Measurements from ENCODE around the gene KIF5A.

KIF5A gene

DNA sequence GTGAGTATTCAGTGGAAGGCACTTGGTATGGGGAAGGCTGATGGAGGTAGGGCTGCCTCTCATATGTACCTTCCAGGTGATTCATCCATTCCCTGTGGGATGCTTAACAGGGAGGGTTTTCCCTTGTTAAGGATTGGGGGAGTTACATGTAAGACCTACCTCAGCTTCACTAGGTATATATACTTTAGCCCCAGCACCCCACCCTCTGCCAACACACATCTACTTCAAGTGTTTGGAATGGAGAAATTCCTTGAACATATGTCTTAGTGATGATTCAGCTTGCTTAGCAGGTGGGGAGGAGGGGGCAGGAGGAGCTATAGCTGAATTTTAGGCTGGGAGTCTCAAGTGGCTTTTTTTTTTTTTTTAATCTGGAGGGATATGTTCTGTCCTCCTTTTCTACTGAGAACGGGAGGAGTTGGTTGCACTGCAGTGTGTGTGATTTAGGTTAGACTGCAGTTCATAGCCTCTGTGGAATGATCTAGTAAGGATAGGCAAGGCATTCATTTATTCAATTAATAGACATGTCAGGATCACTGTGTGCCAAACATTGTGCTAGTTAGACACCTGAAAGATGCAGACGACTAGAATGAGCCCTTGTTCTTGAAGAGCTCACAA is 42.8 kb downstream of the KIF5A start:
- no peak overlapping the region for H3K27ac ChIP-seq

GRCh38 chr12:57593187-57593586 is 43.3 kb downstream of the KIF5A start:
- TF ChIP-seq ZFX (IDR thresholded peaks at IDR 0.05), result no peak
- TF ChIP-seq, protein P1, sequence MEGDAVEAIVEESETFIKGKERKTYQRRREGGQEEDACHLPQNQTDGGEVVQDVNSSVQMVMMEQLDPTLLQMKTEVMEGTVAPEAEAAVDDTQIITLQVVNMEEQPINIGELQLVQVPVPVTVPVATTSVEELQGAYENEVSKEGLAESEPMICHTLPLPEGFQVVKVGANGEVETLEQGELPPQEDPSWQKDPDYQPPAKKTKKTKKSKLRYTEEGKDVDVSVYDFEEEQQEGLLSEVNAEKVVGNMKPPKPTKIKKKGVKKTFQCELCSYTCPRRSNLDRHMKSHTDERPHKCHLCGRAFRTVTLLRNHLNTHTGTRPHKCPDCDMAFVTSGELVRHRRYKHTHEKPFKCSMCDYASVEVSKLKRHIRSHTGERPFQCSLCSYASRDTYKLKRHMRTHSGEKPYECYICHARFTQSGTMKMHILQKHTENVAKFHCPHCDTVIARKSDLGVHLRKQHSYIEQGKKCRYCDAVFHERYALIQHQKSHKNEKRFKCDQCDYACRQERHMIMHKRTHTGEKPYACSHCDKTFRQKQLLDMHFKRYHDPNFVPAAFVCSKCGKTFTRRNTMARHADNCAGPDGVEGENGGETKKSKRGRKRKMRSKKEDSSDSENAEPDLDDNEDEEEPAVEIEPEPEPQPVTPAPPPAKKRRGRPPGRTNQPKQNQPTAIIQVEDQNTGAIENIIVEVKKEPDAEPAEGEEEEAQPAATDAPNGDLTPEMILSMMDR (conservative IDR thresholded peaks at IDR 0.05), result no peak
- no peak overlapping the region for H3K27ac ChIP-seq

More for the DNA sequence above, 42.8 kb downstream of the KIF5A start:
- no peak for TF ChIP-seq ZFX (IDR thresholded peaks at IDR 0.05)
- TF ChIP-seq, protein P1 (conservative IDR thresholded peaks at IDR 0.05), result no peak

- no peak for TF ChIP-seq ZFX (IDR thresholded peaks at IDR 0.05)
- H3K27ac ChIP-seq, result no peak overlapping the region
These were observed 50.6 kb downstream of the KIF5A start for GRCh38 chr12:57600395-57600794.

DNA sequence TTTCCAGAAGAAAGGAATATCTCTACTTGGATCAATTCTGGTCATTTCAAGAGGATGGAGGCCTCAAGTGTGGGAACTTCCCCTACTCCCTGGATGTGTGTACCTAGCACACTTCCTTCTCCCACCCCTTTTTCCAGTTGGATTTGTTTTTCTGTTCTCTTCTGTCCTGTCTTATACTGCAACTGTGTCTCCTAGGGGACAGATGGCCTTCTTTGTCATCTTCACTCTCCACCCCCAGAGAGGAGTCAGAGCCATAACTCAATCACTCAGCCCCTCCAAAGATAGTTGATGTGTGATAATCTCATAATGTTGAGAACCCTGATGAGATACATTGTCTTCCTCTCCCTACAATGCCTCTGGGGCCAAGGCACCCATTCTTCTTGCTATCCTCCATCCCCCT is 52.7 kb downstream of the KIF5A start:
- TF ChIP-seq, protein P1 (conservative IDR thresholded peaks at IDR 0.05), result no peak
- no peak overlapping the region for H3K27ac ChIP-seq

GRCh38 chr12:57603324-57603723 is 53.5 kb downstream of the KIF5A start:
- H3K27ac ChIP-seq, result no peak overlapping the region
- no peak for TF ChIP-seq ZFX (IDR thresholded peaks at IDR 0.05)
- TF ChIP-seq, protein P1 (conservative IDR thresholded peaks at IDR 0.05), result no peak

- TF ChIP-seq, protein P1 (conservative IDR thresholded peaks at IDR 0.05), result no peak
- no peak for TF ChIP-seq ZFX (IDR thresholded peaks at IDR 0.05)
- H3K27ac ChIP-seq, result no peak overlapping the region
These were observed 54.1 kb downstream of the KIF5A start for GRCh38 chr12:57603815-57604453.

- no peak within 1 kb of the TSS for H3K27ac ChIP-seq
- no peak for TF ChIP-seq ZFX (IDR thresholded peaks at IDR 0.05)
- TF ChIP-seq, protein P1 (conservative IDR thresholded peaks at IDR 0.05), result no peak
These were observed 54.7 kb downstream of the KIF5A start, which contains the start of gene DTX3 for GRCh38 chr12:57604454-57604991. Gene DTX3 (plus strand): TSS chr12:57604824. CDS start chr12:57606518, 1,694 bp downstream.

Measured in C4-2B (cell line).